Endothelial cell of umbilical vein (primary cell): ENCODE measurements around the gene TMEM217. TPM values are rescaled to one million over a fixed set of nuclear protein-coding genes. Genes with fewer than 3 reads are reported as not detected.

Source experiments
- BruUV-seq: library from RNA; stranded (reverse); fragments of 400-500 nt; replicated peaks from 2 replicates; lab custom pipeline; 2021; lab: Mats Ljungman, UMichigan
- CTCF ChIA-PET: fragments of 300-600, 350-600 bp; sonication (Branson Sonifier 250); formaldehyde crosslinking; loops from one replicate; lab custom pipeline; 2021; ENCODE audit warnings: antibody characterized with exemption, inconsistent platforms; lab: Charles Lee
- POLR2A ChIA-PET: fragments of 300-600, 350-600 bp; sonication (Branson Sonifier 250); formaldehyde crosslinking; loops from one replicate; lab custom pipeline; 2021; ENCODE audit warnings: antibody characterized with exemption, inconsistent platforms; lab: Charles Lee
- DNase-seq: peaks from one replicate; pipeline ENCODE4 v3.0.0-alpha.2; 2011; ENCODE audit warnings: low read depth, low spot score
- FAIRE-seq: peaks from 2 replicates; lab custom pipeline; 2011; peaks lifted over from hg19 to GRCh38; lab: Jason Lieb, UNC
- H2AFZ ChIP-seq: 2 replicates; pipeline ENCODE4 v1.6.0; 2012; ENCODE audit warnings: low read depth, low read length, control low read depth, inconsistent platforms
- H3K27ac ChIP-seq: 2 replicates; pipeline ENCODE4 v1.5.1; 2011; ENCODE audit warnings: low read depth, mild to moderate bottlenecking, control low read depth, low read length, moderate library complexity; ENCODE audit not compliant: insufficient read depth
- H3K27me3 ChIP-seq, 2 experiments: 2 replicates each; pipeline versions ENCODE4 v1.6.0 to v1.6.1; 2011; ENCODE audit warnings: low read length in 2 of 2, mixed read lengths in 1 of 2; ENCODE audit not compliant: control insufficient read depth in 2 of 2, insufficient read depth in 2 of 2
- H3K36me3 ChIP-seq, 2 experiments: 2 replicates in 1 of 2; 3 replicates in 1 of 2; pipeline ENCODE4 v1.5.1; 2011; ENCODE audit warnings: low read length in 2 of 2, mild to moderate bottlenecking in 1 of 2, moderate library complexity in 1 of 2; ENCODE audit not compliant: control insufficient read depth in 2 of 2, insufficient read depth in 2 of 2; ENCODE audit errors: extremely low read depth in 1 of 2
- H3K4me1 ChIP-seq: 3 replicates; pipeline ENCODE4 v1.5.1; 2011; ENCODE audit warnings: mild to moderate bottlenecking, low read length; ENCODE audit not compliant: control insufficient read depth, insufficient read depth; ENCODE audit errors: extremely low read depth
- H3K4me2 ChIP-seq: 2 replicates; pipeline ENCODE4 v1.6.1; 2011; ENCODE audit warnings: low read length, control low read depth, mixed read lengths; ENCODE audit not compliant: insufficient read depth
- H3K4me3 ChIP-seq, 3 experiments: fragments of 200-600 bp in 1 of 3; sonication (generic), shearing (Covaris generic) in 1 of 3; replicated peaks in 1 of 3; 2 replicates each; pipeline ENCODE4 v1.5.1; 2011 to 2016; ENCODE audit warnings: control low read depth in 3 of 3, low read length in 3 of 3, mild to moderate bottlenecking in 2 of 3, inconsistent platforms in 1 of 3, low read depth in 1 of 3, moderate library complexity in 1 of 3; ENCODE audit not compliant: insufficient read depth in 1 of 3
- H3K79me2 ChIP-seq: 2 replicates; pipeline ENCODE4 v1.6.0; 2012; ENCODE audit warnings: low read length, inconsistent platforms; ENCODE audit not compliant: control insufficient read depth, insufficient read depth
- H3K9ac ChIP-seq: replicated peaks from 2 replicates; pipeline ENCODE3; 2011; ENCODE audit warnings: low read length, control low read depth; ENCODE audit not compliant: insufficient read depth; ENCODE audit errors: extremely low read depth
- H3K9me1 ChIP-seq: replicated peaks from 3 replicates; pipeline ENCODE4 v1.6.0; 2011; ENCODE audit warnings: mild to moderate bottlenecking, low read length; ENCODE audit not compliant: control insufficient read depth, insufficient read depth; ENCODE audit errors: extremely low read depth
- H3K9me3 ChIP-seq: replicated peaks from 2 replicates; pipeline ENCODE4 v1.5.1; 2012; ENCODE audit warnings: low read length, inconsistent platforms; ENCODE audit not compliant: control insufficient read depth, insufficient read depth
- H4K20me1 ChIP-seq: replicated peaks from 2 replicates; pipeline ENCODE3; 2011; ENCODE audit warnings: mild to moderate bottlenecking, low read length; ENCODE audit not compliant: control insufficient read depth, insufficient read depth; ENCODE audit errors: extremely low read depth
- CTCF ChIP-seq, 2 donors: IDR thresholded peaks; 1 replicate in 1 of 2; 2 replicates in 1 of 2; pipeline ENCODE4 v1.5.1; 2011; ENCODE audit warnings: low read length in 2 of 2, mild to moderate bottlenecking in 2 of 2, moderate library complexity in 2 of 2, control low read depth in 1 of 2, inconsistent platforms in 1 of 2, low read depth in 1 of 2; ENCODE audit not compliant: insufficient read depth in 1 of 2; ENCODE audit errors: extremely low read depth in 1 of 2
- EZH2 ChIP-seq: IDR thresholded peaks from 2 replicates; pipeline ENCODE4 v1.6.1; 2012; ENCODE audit warnings: borderline replicate concordance, low read depth, mild to moderate bottlenecking, moderate library complexity, low read length, inconsistent platforms; ENCODE audit not compliant: severe bottlenecking
- FOS ChIP-seq: IDR thresholded peaks from 2 replicates; pipeline ENCODE4 v1.6.1; 2011; ENCODE audit warnings: mild to moderate bottlenecking, low read length, moderate library complexity, borderline replicate concordance; ENCODE audit not compliant: insufficient read depth
- GATA2 ChIP-seq: IDR thresholded peaks from 2 replicates; pipeline ENCODE4 v1.7.0; 2011; ENCODE audit warnings: low read depth, mild to moderate bottlenecking, moderate library complexity, mixed read lengths, low read length; ENCODE audit not compliant: insufficient read length, insufficient read depth
- JUN ChIP-seq: IDR thresholded peaks from 2 replicates; pipeline ENCODE4 v1.6.1; 2011; ENCODE audit warnings: borderline replicate concordance, low read depth; ENCODE audit not compliant: insufficient read length, insufficient read depth
- MYC ChIP-seq: IDR thresholded peaks from one replicate; pipeline ENCODE4 v1.6.1; 2011; ENCODE audit warnings: mild to moderate bottlenecking, low read depth, low read length
- POLR2A ChIP-seq: IDR thresholded peaks from 2 replicates; pipeline ENCODE4 v1.6.1; 2012; ENCODE audit warnings: low read depth, mild to moderate bottlenecking, control low read depth, low read length
- POLR2AphosphoS5 ChIP-seq: IDR thresholded peaks from 2 replicates; pipeline ENCODE4 v1.6.1; 2012; ENCODE audit warnings: low read depth, mild to moderate bottlenecking, control low read depth, low read length, moderate library complexity; ENCODE audit not compliant: insufficient read depth
- dilution Hi-C: fragments of 300-500 bp; cut with MboI; formaldehyde crosslinking; loops from one replicate; pipeline ENCODE4 v1.15.0; 2019; ENCODE audit warnings: low sequenced_read_pairs; ENCODE audit not compliant: extremely low pct_ligation_motif_present
- intact Hi-C: fragments of 100-400 bp; cut with micrococcal nuclease; formaldehyde crosslinking; loops from one replicate; pipeline ENCODE4 v1.10.0; 2022
- polyA plus RNA-seq, 4 experiments: library from polyadenylated mRNA; depleted of rRNA in 3 of 4; stranded (reverse) in 3 of 4; unstranded in 1 of 4; fragments of >200 nt; gene quantifications; 2 replicates each; pipeline versions ENCODE4 v1.2.1 to v1.2.3, GENCODE V29; 2011 to 2012; ENCODE audit warnings: missing spikeins in 1 of 4
- total RNA-seq: library from RNA; stranded (reverse); gene quantifications from 2 replicates; pipeline ENCODE4 v1.2.3, GENCODE V29; 2021
- TF ChIP-seq, protein P1 (sequence below): IDR thresholded peaks from 2 replicates; pipeline ENCODE4 v1.6.1; 2011; ENCODE audit not compliant: insufficient read depth, insufficient read length

TMEM217 gene
- total and polyA plus RNA-seq, 2 donors (not counting 3 experiments of a cell fraction or from before 2014, with no cell fraction given) = 6.8 to 15.8 TPM

- TF ChIP-seq FOS (no peak), POLR2A (no peak), MYC (no peak), CTCF (IDR thresholded peaks at IDR 0.05; ENCODE audit: extremely low read depth in 1 of 2, insufficient read depth in 1 of 2, low read depth in 1 of 2, low read length in 2 of 2) (no peak), GATA2 (no peak), JUN (no peak), POLR2AphosphoS5 (no peak), EZH2 (no peak)
- TF ChIP-seq, protein P1, sequence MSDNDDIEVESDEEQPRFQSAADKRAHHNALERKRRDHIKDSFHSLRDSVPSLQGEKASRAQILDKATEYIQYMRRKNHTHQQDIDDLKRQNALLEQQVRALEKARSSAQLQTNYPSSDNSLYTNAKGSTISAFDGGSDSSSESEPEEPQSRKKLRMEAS = no peak
- Histone ChIP-seq H3K79me2 (no peaks in the 10 kb centered on the region), H3K9ac (no peak overlapping the region), H3K27me3 (no peaks in the 10 kb centered on the region), H3K4me2 (no peak overlapping the region), H3K27ac (no peak overlapping the region), H3K9me1 (no peaks in the 10 kb centered on the region), H3K4me1 (peaks cover 8% of the 10 kb centered on the region), H3K36me3 (peaks cover 5 to 17% of the 10 kb centered on the region in 2 experiments), H2AFZ (no peak overlapping the region), H3K9me3 (no peaks in the 10 kb centered on the region), H3K4me3 (no peak overlapping the region), H4K20me1 (no peaks in the 10 kb centered on the region)
- ChIA-PET POLR2A (no interaction called here), CTCF (interaction anchor here (1.0 to 2.1 kb wide), 4 partner anchors 8 to 14 kb away, joined by 3 to 11 read pairs (median 4); no protein-coding TSS in a partner anchor)
- FAIRE-seq = no peak
- intact Hi-C loops (no loop called here), dilution Hi-C loops (no loop called here)
- no TSS peak for BruUV-seq
- DNase-seq = no peak
Observed at GRCh38 chr6:37306624-37307222, 48.8 kb upstream of the TMEM217 start.
